Bone marrow (tissue), 2 donors: ENCODE measurements around the gene EGFL7.

Experiments used
- DNase-seq, 2 donors: peaks; one replicate each; lab custom pipeline; 2025; lab: John Stamatoyannopoulos, UW

EGFL7 gene

GRCh38 chr9:136644343-136644592 is 18.4 kb upstream of the EGFL7 start:
- no peak for DNase-seq

GRCh38 chr9:136644593-136645351 is 17.9 kb upstream of the EGFL7 start:
- peak; percentile 77 to 84 for DNase-seq

DNA sequence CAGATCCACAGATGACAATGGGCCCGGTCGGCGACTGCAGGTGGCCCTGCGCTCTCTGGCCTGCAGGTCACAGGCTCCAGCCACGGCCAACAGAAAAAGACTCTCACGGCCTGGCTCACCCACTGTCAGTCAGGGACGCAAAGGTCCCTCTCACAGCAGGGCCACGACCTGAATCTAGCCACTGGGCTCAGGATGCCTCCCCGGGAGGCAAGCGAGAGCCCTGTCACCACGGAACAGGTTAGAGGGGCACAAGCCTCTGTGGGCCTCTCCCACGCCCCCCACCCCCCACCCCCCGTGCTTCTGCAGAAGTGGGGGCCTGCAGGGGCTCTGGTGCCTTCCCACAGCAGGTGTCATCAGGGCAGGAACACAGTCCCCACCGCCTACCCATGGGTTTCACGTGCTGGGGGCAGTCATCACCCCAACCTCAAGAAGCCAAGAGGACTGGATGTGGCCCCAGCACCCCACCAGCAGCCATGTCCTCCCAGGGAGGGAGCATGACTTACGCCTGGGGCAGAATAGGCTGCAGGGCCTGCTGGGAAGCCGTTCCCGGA is 17.3 kb upstream of the EGFL7 start:
- DNase-seq, result no peak

- peak in 1 of 2 donors; percentile 77 for DNase-seq
Measured at GRCh38 chr9:136645903-136646754, 16.6 kb upstream of the EGFL7 start.

DNA sequence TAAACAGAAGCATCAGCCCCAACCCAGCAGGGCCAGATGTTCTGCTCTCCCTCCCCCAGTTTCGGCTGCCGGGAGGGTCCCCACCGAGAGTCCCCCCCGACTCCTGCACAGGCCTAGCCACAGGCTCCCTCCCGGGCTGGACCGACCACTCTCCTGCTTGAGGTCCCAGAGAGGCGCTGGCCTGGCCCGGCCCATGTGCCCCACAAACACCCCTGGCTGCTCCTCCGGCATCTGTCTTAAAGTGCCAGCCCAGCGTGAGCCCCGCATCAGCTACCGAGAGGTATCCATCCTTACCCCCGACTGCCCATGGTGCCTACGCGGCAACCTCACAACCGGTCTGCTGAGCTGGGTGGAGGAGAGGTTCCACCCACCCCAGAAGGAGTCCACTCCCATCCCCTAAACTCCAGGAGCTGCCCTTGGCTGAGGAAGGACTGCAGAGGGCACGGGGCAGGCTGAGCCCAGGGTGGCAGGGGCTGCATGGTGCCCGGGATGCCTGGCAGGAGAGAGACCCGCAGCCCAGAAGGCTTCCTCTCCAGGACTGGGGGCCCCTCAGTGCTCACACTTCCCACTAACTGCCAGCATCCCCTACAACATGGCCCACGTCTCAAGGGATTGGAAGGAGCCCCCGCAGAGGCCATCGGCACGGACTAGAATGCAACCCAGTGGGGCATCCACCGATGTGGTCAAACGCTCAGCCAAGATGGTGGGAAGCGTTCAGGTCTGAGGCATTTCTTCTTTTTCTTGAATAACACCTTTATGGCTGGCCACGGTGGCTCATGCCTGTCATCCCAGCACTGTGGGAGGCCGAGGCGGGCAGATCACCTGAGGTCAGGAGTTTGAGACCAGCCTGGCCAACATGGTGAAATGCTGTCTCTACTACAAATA is 15.6 kb upstream of the EGFL7 start:
- no peak for DNase-seq

DNA sequence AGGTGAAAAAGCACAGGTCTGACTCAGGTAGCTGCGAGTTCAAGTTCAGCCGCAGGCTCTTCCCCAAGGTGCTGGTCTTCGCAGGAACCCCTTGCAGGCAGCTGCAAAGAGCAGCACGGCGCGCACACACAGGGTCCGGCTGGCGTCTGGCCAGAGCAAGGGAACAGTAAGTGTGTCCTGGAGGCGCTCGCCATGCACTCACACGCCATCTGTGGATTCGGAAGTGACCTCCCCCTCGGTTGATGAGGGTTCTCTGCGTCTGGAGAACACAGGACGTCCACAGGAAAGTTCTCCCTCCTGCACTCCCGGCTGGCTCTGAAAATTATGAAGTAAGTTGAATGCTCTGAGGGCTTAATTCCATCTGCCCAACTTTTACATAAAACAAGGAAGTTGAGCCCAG is 14.0 kb upstream of the EGFL7 start:
- no peak for DNase-seq

GRCh38 chr9:136650021-136650420 is 12.7 kb upstream of the EGFL7 start:
- DNase-seq, result no peak

- DNase-seq, result no peak
Measured at GRCh38 chr9:136650648-136651047, 12.1 kb upstream of the EGFL7 start.

DNA sequence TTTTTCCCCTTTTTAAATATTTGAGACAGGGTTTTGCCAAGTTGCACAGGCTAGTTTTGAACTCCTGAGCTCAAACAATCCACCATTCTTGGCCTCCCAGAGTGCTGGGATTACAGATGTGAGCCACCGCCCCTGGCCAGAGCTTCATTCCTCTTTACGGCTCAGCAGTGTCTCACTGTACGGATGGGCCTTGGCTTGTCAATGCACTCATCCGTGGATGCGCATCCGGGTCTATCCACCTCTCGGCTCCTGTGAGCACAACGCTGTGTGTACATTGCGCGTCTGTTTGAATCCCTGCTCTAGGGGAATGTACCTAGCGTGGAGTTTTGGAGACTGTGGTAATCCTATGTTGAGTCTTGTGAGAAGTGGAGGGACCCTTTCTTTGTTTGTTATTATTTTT is 10.9 kb upstream of the EGFL7 start:
- DNase-seq, result no peak

GRCh38 chr9:136653323-136654079 is 9.2 kb upstream of the EGFL7 start:
- no peak for DNase-seq

DNA sequence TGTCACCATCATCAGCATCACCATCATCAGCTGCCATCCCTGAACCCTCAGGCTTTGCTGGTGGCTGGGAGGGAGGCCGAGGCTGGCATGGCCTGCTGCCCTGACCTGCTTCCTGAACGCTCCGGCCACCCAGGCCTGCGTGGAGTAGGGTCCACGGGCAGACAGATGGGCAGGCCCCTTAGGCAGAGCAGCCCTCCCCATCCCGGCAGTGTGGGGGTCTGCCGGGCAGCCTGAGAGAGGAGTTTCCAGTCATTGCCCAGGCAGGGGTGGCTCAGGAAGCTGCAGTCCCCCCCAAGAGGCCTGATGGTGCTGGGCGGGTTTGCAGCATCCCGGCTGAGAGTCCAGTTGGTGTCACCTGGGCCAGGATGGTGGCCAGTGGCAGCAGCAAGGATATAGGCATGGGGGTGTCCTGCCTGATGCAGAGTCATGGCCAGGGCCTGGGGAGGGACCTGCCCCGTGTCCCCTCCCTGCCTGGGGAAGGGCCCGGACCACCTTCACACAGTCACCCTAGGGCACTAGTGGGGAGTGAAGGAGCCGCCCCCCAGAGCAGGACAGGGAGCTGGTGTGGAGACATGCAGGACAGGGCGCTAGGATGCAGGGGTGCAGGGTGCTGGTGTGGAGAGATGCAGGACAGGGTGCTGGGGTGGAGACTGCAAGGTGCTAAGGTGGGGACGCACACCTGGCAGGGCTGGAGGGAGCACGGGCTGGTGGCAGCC is 7.7 kb upstream of the EGFL7 start:
- DNase-seq, result no peak

DNA sequence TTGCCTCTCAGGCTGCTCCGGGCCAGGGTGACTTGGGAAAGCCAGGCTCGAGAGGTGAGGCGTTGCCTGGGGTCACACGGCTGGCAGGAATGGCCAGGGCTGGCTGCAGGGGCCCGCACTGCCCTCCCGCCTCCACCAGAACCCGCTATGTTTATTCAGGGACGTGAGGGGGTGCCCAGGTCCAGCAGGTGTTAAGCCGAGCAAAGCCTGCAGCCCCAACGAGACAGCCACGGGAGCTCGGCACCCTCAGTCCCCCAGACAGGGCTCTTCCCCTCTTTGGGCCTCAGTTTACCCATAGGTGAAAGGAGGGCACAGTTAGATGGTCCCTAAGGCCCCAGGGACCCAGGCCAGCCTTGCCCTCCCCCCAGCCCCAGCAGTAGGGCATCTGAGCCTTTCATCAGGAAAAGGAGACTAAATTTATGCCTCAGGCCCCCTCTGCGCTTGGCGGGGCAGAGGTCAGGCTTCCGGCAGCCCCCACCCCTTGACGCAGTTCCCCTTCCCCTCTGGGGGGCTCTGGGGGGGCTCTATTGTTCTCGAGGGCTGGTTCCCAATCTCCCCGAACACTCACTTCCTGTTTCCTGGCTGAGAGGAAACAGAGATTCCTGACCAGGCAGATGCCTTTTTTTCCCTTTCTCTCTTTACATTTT is 7.1 kb upstream of the EGFL7 start:
- peak in 1 of 2 donors; percentile 80 for DNase-seq

DNA sequence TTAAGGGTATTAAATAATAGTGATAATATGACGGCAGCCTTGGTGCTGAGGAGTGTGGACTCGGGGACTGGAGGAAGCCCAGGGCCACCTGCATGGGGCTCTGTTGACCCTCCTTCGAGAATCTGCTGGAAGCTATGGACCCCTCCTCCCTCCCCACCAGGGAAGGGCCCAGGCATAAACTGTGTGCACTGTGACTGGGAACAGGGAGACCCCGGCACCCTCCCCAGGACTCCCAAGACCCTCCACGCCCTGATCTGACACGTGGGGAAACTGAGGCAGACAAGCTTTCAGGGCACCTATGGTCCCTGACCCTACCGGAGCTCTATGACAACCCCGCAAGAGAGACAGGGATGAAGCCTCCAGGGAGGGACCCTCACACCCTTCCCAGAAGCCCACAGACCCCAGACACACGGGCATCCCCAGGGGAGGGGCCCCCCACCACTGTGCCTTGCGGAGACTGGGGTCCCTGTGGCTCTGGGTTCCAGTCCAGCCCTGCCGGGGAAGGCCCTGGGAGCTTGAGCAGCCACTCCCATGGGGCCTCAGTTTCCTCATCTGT is 6.5 kb upstream of the EGFL7 start:
- no peak for DNase-seq

DNA sequence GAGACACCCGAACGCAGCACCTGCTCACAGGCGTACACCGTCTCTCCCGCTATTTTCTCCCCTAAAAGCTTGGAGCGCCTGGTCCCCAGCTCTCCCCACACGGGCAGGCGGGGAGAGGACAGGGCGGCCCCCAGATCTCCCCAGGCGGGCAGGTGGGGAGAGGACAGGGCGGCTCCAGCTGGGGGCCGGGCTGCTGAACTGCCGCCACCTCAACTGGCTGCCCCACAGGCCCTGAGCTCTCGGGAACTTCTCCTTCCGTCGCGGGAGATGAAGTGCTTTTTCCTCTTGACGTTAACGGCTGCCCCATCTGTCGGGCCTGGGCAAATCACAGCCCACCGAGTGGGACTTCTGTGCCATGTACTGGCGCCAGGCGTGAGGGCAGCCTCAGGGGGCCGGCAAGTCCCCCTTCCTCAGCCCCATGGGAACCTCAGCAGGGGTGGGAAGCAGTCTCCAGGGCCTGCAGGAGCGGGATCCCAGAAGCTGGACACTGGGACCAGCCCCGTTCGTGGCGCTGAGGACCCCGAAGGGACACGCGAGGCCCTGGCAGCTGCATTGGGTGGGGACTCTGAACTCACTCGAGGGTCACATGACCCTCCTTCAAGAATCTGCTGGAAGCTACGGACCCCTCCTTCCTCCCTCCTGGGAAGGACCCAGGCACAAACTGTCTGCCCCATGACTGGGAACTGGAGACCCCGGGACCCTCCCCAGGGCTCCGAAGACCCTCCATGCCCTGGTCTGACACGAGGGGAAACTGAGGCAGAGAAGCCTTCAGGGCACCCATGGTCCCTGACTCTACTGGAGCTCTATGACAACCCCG is 5.7 kb upstream of the EGFL7 start:
- no peak for DNase-seq

DNA sequence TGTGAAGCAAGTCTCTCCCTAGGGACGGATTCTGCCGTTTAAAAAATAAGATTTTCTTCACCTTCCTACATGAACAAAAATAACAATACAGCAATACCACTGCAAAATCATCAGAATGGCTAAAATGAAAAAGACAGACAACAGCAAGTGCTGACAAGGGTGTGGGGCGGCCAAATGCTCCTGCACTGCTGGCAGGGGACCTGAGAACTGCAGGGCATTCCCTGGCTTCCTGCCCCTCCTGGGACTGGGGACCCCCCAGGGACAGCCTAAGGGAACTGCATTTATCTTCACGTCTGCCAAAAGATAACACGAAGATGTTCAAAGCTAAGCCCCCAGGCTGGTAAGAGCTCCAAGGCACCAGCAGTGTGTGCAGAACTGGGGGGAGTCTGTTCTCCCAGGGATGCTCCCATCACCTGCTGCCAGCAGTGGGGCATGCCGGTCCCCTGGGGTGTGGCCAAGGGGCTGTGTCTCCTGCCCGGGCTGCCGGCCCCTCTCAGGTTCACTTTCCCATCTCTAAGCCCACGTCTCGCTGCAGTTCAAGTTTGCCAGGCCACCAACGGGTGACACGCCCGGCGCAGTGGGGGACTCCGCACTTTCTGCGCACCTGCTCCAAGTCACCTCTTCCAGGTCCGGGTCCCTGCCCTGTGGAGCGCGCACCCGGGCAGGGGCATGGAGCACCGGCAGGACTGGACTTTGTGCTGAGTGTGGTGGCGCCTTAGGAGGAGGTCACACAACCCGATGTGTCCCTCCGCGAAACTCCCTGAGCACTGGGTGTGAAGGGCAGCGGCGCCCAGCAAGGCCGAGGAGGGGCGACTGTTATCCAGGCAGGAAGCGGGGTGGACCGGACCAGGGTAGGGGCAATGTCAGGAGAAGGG is 4.5 kb upstream of the EGFL7 start:
- DNase-seq, result no peak

DNA sequence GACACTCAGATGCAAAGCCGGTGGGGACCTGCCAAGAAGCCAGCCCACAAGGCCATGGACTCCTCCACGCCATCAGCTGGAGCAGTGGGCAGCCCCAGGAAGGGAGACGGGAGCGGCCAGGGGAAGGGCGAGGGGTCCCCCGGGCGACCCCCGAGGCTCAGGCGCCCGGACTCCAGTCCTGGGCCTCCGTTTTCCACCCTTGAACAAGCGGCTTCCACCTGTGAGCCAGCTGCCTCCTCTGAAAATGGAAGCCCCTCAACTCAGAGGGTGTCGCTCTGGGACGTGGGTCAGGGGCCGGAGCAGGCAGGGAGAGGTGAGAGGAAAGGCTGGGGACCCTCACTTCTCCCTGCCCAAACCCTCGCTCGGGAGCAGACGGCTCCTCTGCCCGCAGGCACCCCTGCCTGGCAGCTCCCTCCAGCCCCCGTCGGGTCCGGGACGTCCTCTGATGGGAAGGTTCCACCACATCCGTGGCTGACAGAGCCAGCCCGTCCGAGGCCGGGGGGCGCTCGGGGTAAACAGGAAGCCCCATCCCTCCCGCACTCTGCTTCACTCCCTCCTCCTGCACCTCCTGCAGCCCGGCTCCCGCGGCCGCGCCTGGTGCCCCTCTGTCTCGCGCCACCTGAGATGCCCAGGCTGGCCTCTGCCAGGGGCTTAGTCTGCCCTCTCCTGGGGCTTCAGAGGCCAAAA is 3.7 kb upstream of the EGFL7 start:
- DNase-seq, result peak in 1 of 2 donors; percentile 52
